Peyer's patch (tissue), 4 donors: ENCODE results near the gene SNX3. TPM values are rescaled to one million over a fixed set of nuclear protein-coding genes. Genes with fewer than 3 reads are reported as not detected.

Experiments used
- DNase-seq, 3 donors: peaks; one replicate each; pipeline ENCODE4 v3.0.0-alpha.2; 2017 to 2019
- H3K27ac ChIP-seq, 4 donors: fragments of 200-600 bp; sonication (generic); one replicate each; pipeline ENCODE4 v1.5.1; 2016 to 2019
- H3K27me3 ChIP-seq, 2 donors: fragments of 200-600 bp; sonication (generic); one replicate each; pipeline ENCODE4 v1.5.1; 2019
- H3K36me3 ChIP-seq, 3 donors: fragments of 200-600 bp; sonication (generic); one replicate each; pipeline ENCODE4 v1.5.1; 2016 to 2019
- H3K4me1 ChIP-seq, 4 donors: fragments of 200-600 bp; sonication (generic); one replicate each; pipeline ENCODE4 v1.5.1; 2016 to 2019
- H3K4me3 ChIP-seq, 4 donors: fragments of 200-600 bp; sonication (generic); 1 replicate in 3 of 4; 2 replicates in 1 of 4; pipeline ENCODE4 v1.5.1; 2016 to 2019; ENCODE audit warnings: mild to moderate bottlenecking in 1 of 4
- H3K9me3 ChIP-seq, 4 donors: fragments of 200-600 bp; sonication (generic); one replicate each; pipeline ENCODE4 v1.5.1; 2016 to 2019; ENCODE audit warnings: mild to moderate bottlenecking in 1 of 4
- POLR2A ChIP-seq, 2 donors: fragments of 450-650 bp; IDR thresholded peaks; one replicate each; pipeline ENCODE4 v1.5.1; 2017; ENCODE audit warnings: antibody characterized with exemption in 2 of 2, mild to moderate bottlenecking in 2 of 2, moderate library complexity in 2 of 2
- total RNA-seq, 4 donors: library from RNA; depleted of rRNA; stranded (reverse); fragments of >200 nt; gene quantifications; one replicate each; pipeline ENCODE4 v1.1.0, GENCODE V29; 2016
- TF ChIP-seq, protein P1 (sequence below), 6 experiments: fragments of 450-650 bp in 4 of 6; fragments of 200-600 bp in 2 of 6; sonication (generic) in 1 of 6; IDR thresholded peaks; one replicate each; pipeline ENCODE4 v1.5.1; 2017 to 2019; ENCODE audit warnings: antibody characterized with exemption in 6 of 6, mild to moderate bottlenecking in 3 of 6, moderate library complexity in 1 of 6

Gene SNX3
- total RNA-seq, 4 donors from 2014 or later, result 71.0 to 110 (median 96.8) TPM

DNA sequence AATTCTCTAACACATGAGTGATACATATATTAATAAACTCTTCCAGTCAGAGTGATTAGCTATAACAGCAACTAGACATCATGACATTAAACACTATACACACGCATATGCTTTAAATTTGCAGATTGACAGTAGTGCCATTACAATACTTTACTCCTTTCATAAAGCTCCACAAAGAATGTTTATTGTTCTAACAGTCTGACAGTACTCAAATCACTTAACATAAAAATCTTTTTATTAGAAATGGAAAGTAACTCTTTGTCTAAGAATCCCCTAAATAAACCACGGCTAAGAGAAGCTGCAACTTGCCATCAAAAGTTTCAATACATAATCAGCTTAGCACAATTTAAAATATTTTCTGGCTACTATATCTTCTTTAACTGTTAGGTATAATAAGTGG lies 24.0 kb downstream of the SNX3 start:
- Histone ChIP-seq H3K27me3 (no peaks in the 10 kb centered on the region), H3K4me3 (no peak overlapping the region), H3K9me3 (no peaks in the 10 kb centered on the region), H3K27ac (no peak overlapping the region), H3K36me3 (peaks cover 0 to 7% (median 0%) of the 10 kb centered on the region in 3 donors), H3K4me1 (no peaks in the 10 kb centered on the region)
- no peak for TF ChIP-seq POLR2A (IDR thresholded peaks at IDR 0.05)
- TF ChIP-seq, protein P1, sequence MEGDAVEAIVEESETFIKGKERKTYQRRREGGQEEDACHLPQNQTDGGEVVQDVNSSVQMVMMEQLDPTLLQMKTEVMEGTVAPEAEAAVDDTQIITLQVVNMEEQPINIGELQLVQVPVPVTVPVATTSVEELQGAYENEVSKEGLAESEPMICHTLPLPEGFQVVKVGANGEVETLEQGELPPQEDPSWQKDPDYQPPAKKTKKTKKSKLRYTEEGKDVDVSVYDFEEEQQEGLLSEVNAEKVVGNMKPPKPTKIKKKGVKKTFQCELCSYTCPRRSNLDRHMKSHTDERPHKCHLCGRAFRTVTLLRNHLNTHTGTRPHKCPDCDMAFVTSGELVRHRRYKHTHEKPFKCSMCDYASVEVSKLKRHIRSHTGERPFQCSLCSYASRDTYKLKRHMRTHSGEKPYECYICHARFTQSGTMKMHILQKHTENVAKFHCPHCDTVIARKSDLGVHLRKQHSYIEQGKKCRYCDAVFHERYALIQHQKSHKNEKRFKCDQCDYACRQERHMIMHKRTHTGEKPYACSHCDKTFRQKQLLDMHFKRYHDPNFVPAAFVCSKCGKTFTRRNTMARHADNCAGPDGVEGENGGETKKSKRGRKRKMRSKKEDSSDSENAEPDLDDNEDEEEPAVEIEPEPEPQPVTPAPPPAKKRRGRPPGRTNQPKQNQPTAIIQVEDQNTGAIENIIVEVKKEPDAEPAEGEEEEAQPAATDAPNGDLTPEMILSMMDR (IDR thresholded peaks at IDR 0.05), result no peak
- no peak for DNase-seq

- Histone ChIP-seq H3K36me3 (no peaks in the 10 kb centered on the region), H3K9me3 (no peaks in the 10 kb centered on the region), H3K27me3 (no peaks in the 10 kb centered on the region), H3K27ac (no peak overlapping the region), H3K4me1 (no peaks in the 10 kb centered on the region), H3K4me3 (no peak overlapping the region)
- no peak for TF ChIP-seq POLR2A (IDR thresholded peaks at IDR 0.05)
- TF ChIP-seq, protein P1 (IDR thresholded peaks at IDR 0.05), result no peak
- DNase-seq, result no peak
Measured at GRCh38 chr6:108235127-108235526, 25.7 kb downstream of the SNX3 start.

- Histone ChIP-seq H3K27me3 (no peaks in the 10 kb centered on the region), H3K27ac (no peak overlapping the region), H3K9me3 (no peaks in the 10 kb centered on the region), H3K36me3 (no peaks in the 10 kb centered on the region), H3K4me1 (no peaks in the 10 kb centered on the region), H3K4me3 (no peak overlapping the region)
- no peak for DNase-seq
- TF ChIP-seq, protein P1 (IDR thresholded peaks at IDR 0.05), result no peak
- TF ChIP-seq POLR2A (IDR thresholded peaks at IDR 0.05), result no peak
Measured at GRCh38 chr6:108228416-108228815, 32.4 kb downstream of the SNX3 start.

DNA sequence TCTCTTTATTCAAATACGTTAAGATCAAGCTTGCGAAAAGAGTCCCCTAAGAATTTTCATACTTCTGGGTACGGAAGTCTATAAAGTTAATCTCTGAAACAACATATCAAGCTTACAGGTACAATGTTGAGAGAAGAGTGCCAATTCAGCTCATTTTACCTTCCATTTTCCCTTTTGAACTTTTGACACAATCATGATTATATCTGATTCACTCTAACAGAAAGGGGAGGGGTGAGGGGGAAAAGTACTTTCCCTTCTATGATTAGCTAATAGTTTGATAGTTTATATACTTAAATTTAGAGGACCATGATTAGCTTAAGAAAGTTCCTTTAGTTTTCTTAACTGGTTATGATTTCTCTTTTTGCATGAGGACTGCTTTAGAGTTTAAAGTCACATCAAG lies 33.5 kb downstream of the SNX3 start:
- H3K9me3 ChIP-seq, result no peaks in the 10 kb centered on the region
- no peaks in the 10 kb centered on the region for H3K27me3 ChIP-seq
- H3K4me1 ChIP-seq, result no peaks in the 10 kb centered on the region
- no peak for DNase-seq
- TF ChIP-seq, protein P1 (IDR thresholded peaks at IDR 0.05), result no peak
- no peak for TF ChIP-seq POLR2A (IDR thresholded peaks at IDR 0.05)
- no peak overlapping the region for H3K27ac ChIP-seq
- no peak overlapping the region for H3K4me3 ChIP-seq
- H3K36me3 ChIP-seq, result peaks cover 0 to 4% (median 0%) of the 10 kb centered on the region in 3 donors

DNA sequence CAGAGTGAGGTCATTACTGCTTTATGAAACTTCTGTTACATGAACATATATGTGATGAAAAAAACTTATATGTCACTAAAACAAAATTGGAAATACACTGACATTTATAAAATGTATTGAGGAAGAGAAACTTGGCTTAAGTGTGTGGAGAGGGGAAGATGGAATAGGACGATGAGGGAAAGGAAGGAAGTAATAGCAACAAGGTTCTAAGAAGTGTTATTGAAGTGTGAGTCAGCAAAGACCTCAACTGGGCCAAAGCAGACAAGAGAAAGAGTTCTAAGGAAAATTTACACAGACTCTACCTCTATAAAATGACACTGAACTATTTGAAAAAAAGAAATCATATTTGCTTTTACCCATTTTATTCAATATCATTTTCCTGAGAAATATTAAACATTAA lies 38.3 kb downstream of the SNX3 start:
- TF ChIP-seq, protein P1 (IDR thresholded peaks at IDR 0.05), result no peak
- no peak for TF ChIP-seq POLR2A (IDR thresholded peaks at IDR 0.05)
- Histone ChIP-seq H3K4me3 (no peak overlapping the region), H3K4me1 (no peaks in the 10 kb centered on the region), H3K27ac (no peak overlapping the region), H3K36me3 (peaks cover 0 to 42% (median 0%) of the 10 kb centered on the region in 3 donors), H3K9me3 (no peaks in the 10 kb centered on the region), H3K27me3 (no peaks in the 10 kb centered on the region)
- DNase-seq, result no peak

- no peaks in the 10 kb centered on the region for H3K27me3 ChIP-seq
- H3K4me3 ChIP-seq, result no peak overlapping the region
- H3K9me3 ChIP-seq, result no peaks in the 10 kb centered on the region
- H3K36me3 ChIP-seq, result peaks cover 0 to 46% (median 0%) of the 10 kb centered on the region in 3 donors
- H3K4me1 ChIP-seq, result no peaks in the 10 kb centered on the region
- TF ChIP-seq, protein P1 (IDR thresholded peaks at IDR 0.05), result no peak
- no peak for TF ChIP-seq POLR2A (IDR thresholded peaks at IDR 0.05)
- H3K27ac ChIP-seq, result no peak overlapping the region
- no peak for DNase-seq
Measured at GRCh38 chr6:108222064-108222463, 38.8 kb downstream of the SNX3 start.
